Stimulated activated CD8-positive, alpha-beta memory T cell treated with anti-CD3 and anti-CD28 coated beads, Interleukin-15, amount 100 ng/mL, for 48 hours (primary cell): ENCODE data around the gene SPIRE2.
"Not testable (repeated sequence)": the region's sequence is repeated elsewhere in the genome, so short reads cannot be mapped to it uniquely, and the experiment has no call there.

ENCODE experiments used
- DNase-seq, 2 donors: peaks; one replicate each; pipeline ENCODE4 v3.0.0-alpha.2; 2020; ENCODE audit warnings: low read depth in 2 of 2

The SPIRE2 gene

GRCh38 chr16:89828199-89828869 lies at the start of gene SPIRE2:
Gene SPIRE2, plus strand, starts transcription at chr16:89828475. Its CDS starts 76 bp downstream, at chr16:89828551.
- DNase-seq, result peak; percentile 25 to 41

DNA sequence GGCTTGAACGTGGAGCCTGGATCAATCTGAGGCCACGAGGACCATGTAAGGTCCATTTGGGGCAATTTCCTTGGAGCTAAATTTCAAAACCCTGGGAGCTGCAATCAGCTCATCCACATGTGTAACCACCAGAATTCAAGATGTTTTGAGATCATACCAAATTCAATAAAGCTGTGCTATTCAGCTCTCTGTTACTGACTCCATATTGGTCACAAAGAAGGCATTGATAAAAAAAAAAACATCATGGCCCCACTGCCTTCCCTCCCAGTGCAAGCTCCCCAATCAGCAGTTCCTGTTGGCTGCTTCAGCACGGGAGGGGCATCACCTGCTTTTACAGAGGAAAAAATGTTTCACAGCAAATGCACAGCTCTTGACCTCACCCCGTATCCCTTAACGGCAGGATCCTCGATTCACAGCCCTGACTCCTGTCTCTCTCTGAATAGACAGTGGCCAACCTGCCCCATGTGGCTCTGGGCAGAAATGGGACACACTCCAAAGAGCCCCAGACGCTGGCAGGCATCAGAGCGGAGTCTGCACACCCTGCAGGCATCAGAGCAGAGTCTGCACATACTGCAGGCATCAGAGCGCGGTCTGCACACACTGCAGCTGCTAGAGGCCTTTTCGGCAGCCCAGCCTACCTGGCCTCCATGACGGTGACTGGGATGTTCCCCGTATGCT lies 48.9 kb upstream of the SPIRE2 start:
- DNase-seq, result no peak

GRCh38 chr16:89779909-89780305 lies 48.4 kb upstream of the SPIRE2 start:
- no peak for DNase-seq

- no peak for DNase-seq
These were observed 45.8 kb upstream of the SPIRE2 start for GRCh38 chr16:89782489-89782888.

GRCh38 chr16:89783952-89784351 lies 44.3 kb upstream of the SPIRE2 start:
- not testable (repeated sequence) for DNase-seq

- DNase-seq, result no peak
These were observed 43.9 kb upstream of the SPIRE2 start for GRCh38 chr16:89784406-89784805.

- no peak for DNase-seq
These were observed 42.6 kb upstream of the SPIRE2 start for GRCh38 chr16:89785523-89786155.

DNA sequence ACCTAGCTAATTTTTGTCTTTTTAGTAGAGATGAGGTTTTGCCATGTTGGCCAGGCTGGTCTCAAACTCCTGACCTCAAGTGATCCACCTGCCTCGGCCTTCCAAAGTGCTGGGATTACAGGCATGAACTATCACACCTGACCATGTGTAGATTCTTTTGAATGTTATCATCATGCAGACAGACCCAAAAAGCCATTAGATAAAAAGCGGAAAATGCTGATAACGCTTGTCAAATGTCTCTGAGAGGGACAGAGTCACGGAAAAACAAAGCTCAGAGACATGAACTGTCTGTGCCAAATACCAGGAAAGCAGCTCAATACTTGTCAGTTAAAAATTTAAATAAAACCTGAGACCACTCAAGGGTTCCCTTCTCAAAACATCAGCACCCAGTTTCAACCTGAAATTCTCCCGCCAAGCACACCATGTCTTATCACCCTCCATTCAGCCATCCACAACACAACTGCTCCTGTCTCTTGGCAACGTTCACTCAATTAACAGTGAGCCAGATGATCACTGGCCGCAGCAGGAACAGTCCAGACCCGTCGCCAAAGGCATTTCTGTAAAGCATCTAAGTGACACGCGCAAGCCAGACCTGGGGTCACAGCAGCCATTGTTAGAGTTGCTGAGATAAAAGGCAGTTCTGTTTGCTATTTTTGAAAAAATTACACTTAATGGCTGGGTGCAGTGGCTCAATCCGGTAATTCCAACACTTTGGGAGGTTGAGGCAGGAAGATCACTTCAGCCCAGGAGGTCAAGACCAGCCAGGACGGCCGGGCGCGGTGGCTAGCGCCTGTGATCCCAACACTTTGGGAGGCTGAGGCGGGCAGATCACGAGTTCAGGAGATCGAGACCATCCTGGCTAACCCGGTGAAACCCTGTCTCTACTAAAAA lies 41.6 kb upstream of the SPIRE2 start:
- no peak for DNase-seq

- DNase-seq, result no peak
These were observed 40.9 kb upstream of the SPIRE2 start for GRCh38 chr16:89787365-89787805.

DNA sequence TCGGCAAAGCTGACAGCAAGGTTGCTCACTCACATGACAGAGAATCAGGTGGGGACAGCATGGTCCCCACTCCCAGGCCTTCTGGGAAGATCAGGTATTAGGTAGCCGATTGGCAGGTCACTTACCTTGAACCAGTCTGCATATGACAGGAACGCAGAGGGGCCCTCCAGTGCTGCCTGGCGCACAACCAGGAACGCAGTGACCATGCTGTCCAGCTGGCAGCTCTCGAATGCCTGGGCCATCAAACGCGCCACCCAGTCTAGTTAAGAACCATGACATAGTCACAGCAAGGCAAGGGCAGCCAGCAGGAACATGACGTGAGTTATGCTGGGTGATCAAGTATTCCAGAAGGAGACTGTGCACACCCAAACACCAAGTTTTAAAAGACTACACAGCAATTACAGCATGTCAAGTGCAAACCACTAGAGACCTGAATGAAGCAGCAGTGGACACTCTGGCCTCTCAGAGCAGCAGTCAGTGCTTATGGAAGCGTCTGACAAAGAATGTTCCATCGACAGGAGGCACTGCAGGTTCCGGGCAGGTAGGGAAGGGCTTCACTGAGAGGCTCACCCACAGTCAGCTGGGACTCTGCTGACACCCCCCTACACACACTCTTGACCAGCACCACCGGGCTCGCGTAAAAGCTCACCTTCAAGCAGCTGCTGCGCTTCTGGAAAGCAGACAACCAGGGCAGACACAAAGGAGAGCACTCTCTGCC lies 36.8 kb upstream of the SPIRE2 start:
- no peak for DNase-seq

GRCh38 chr16:89793092-89793491 lies 35.2 kb upstream of the SPIRE2 start:
- DNase-seq, result peak; percentile 12 to 19

DNA sequence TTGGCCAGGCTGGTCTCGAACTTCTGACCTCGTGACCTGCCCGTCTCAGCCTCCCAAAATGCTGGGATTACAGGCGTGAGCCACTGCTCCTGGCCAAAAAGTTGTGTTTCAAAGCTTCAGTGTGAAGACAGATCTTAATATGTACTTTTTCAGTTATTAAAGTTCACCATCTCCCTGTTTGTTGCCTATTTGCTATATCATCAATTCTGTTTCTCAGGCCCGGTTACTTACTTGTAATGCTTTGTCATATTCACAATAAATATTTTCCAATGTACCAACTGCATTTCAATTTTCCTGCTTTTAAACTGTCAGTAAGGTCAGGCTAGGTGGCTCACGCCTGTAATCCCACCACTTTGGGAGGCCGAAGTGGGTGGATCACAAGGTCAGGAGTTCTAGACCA lies 34.3 kb upstream of the SPIRE2 start:
- no peak for DNase-seq

DNA sequence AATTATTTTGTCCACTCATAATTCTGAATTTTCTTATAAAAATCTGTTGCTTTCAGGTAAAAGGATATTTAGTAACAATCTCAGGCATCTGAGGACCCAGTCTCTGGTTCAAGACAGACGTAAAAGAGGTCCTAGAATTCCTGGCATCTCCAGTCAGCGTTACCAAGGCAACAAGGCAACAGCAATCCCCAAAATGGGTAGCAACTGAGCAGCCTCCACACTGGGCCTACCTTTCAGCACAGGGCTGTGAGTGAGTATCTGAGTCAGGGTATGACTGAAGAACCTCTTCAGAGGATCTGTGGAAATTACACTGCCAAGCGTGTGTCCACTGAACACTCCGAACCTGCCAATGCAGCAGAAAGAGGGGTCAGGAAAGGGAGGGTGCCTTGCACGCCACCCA lies 32.6 kb upstream of the SPIRE2 start:
- no peak for DNase-seq

DNA sequence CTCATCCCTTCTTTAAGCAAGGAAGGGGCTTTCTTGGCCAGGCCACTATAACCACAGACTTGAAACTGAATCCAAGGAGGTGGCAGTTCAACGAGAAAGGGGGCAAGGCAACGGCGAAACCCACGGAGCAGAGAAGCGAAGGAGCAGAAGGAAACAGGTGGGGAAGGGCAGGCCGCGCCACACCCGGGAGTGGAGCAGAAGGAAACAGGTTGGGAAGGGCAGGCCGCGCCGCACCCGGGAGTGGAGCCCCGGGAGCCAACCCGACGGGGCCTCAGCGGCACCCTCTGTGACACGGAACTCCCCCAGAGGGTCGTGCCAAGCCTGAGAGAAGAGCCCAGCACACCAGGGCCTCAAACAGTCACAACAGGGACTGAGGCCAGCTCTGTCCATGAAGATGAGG lies 32.2 kb upstream of the SPIRE2 start:
- DNase-seq, result no peak

GRCh38 chr16:89798126-89798525 lies 30.1 kb upstream of the SPIRE2 start:
- DNase-seq, result no peak

DNA sequence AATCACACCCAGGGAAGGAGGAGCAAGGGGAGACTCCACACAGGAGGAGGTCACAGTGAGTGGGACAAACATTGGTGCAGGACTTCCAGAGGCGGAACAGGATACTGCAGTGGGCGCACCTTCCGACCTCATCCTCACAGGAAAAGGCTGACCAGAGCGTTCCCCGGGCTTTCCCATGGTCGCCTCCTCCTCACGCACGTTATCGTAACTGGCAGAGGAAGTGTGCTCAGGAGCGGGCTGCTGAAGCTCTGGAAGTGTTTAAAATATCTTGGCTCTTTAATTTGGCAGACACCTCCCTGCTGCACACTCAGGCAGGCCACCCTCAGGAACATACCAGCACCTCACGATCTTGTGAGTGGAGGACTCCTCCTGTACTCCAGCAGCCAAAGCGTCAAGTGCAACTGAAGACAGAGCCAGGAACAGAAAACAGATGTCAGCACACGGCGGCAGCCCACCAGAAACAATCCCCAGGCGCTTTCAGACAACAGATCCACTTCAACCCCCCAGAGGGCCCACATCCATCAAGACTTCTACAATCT lies 29.4 kb upstream of the SPIRE2 start:
- DNase-seq, result no peak

GRCh38 chr16:89801800-89802199 lies 26.5 kb upstream of the SPIRE2 start:
- DNase-seq, result no peak

GRCh38 chr16:89805136-89805905 lies 23.0 kb upstream of the SPIRE2 start:
- no peak for DNase-seq

GRCh38 chr16:89806589-89807193 lies 21.6 kb upstream of the SPIRE2 start:
- not testable (repeated sequence) for DNase-seq

DNA sequence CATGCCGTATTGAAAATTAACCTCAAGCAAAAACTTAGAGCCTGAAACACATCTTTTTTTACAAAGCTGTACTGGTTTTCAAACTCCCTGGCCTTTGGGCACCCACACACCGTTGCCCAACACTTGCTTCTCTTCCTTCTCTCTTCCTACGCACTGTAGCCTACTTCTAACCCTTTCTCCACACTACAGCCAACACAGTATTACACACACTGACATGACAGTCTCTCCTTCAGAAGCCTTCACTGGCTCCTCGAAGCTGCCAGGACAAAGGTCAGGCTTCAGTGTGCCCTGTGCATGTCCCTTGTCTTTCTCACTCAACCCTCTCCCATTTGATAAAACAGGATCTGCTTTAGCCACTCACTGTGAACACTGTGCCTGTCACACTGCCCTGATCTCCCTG lies 19.8 kb upstream of the SPIRE2 start:
- DNase-seq, result no peak
